H9 (cell line): ENCODE results near the gene RNF5. TPM values are rescaled to one million over a fixed set of nuclear protein-coding genes. Genes with fewer than 3 reads are reported as not detected.

Experiments used
- DNase-seq: peaks from one replicate; pipeline ENCODE4 v3.0.0-alpha.2; 2017
- H2AFZ ChIP-seq: one replicate; pipeline ENCODE4 v1.6.1; 2013; ENCODE audit warnings: mild to moderate bottlenecking, low read length, control low read depth, moderate library complexity
- H2AK5ac ChIP-seq: 2 replicates; pipeline ENCODE4 v1.6.1; 2013; ENCODE audit warnings: low read length, control low read depth, mixed read lengths; ENCODE audit not compliant: insufficient read length
- H2BK120ac ChIP-seq: one replicate; pipeline ENCODE4 v1.6.1; 2013; ENCODE audit warnings: low read depth, mild to moderate bottlenecking, low read length, control low read depth, inconsistent platforms; ENCODE audit not compliant: poor library complexity, severe bottlenecking
- H2BK12ac ChIP-seq: 2 replicates; pipeline ENCODE4 v1.6.1; 2013; ENCODE audit warnings: low read length, control low read depth, mixed read lengths, low read depth; ENCODE audit not compliant: insufficient read length
- H2BK15ac ChIP-seq: 2 replicates; pipeline ENCODE4 v1.6.1; 2013; ENCODE audit warnings: low read depth, low read length, control low read depth
- H2BK20ac ChIP-seq: one replicate; pipeline ENCODE4 v1.6.1; 2013; ENCODE audit warnings: low read depth, mild to moderate bottlenecking, low read length, control low read depth, inconsistent platforms; ENCODE audit not compliant: poor library complexity, severe bottlenecking
- H2BK5ac ChIP-seq: 2 replicates; pipeline ENCODE4 v1.6.1; 2013; ENCODE audit warnings: low read length, control low read depth, mixed read lengths; ENCODE audit not compliant: insufficient read length
- H3K14ac ChIP-seq: 2 replicates; pipeline ENCODE4 v1.6.1; 2013; ENCODE audit warnings: low read length, control low read depth; ENCODE audit not compliant: insufficient read depth
- H3K18ac ChIP-seq: 2 replicates; pipeline ENCODE4 v1.6.1; 2013; ENCODE audit warnings: low read depth, mild to moderate bottlenecking, mixed read lengths, low read length, control low read depth; ENCODE audit not compliant: insufficient read length
- H3K23ac ChIP-seq: 2 replicates; pipeline ENCODE4 v1.6.1; 2013; ENCODE audit warnings: low read length, control low read depth, mixed read lengths, low read depth; ENCODE audit not compliant: insufficient read length
- H3K23me2 ChIP-seq: 2 replicates; pipeline ENCODE4 v1.6.1; 2013; ENCODE audit warnings: low read depth, mild to moderate bottlenecking, mixed read lengths, low read length, control low read depth; ENCODE audit not compliant: insufficient read length, poor library complexity, severe bottlenecking
- H3K27ac ChIP-seq: 2 replicates; pipeline ENCODE4 v1.5.1; 2013; ENCODE audit warnings: low read length, control low read depth, mixed read lengths, low read depth; ENCODE audit not compliant: insufficient read length
- H3K27me3 ChIP-seq: 2 replicates; pipeline ENCODE4 v1.6.1; 2013; ENCODE audit warnings: low read length, control low read depth, inconsistent platforms; ENCODE audit not compliant: insufficient read depth
- H3K4ac ChIP-seq: 2 replicates; pipeline ENCODE4 v1.6.1; 2013; ENCODE audit warnings: low read depth, mild to moderate bottlenecking, control low read depth, inconsistent platforms, low read length, moderate library complexity
- H3K4me1 ChIP-seq: 2 replicates; pipeline ENCODE4 v1.6.1; 2013; ENCODE audit warnings: low read length, control low read depth, inconsistent platforms; ENCODE audit not compliant: insufficient read depth
- H3K4me2 ChIP-seq: 2 replicates; pipeline ENCODE4 v1.6.1; 2013; ENCODE audit warnings: low read length, control low read depth, mixed read lengths; ENCODE audit not compliant: insufficient read length, insufficient read depth
- H3K56ac ChIP-seq: 2 replicates; pipeline ENCODE4 v1.6.1; 2013; ENCODE audit warnings: low read depth, mild to moderate bottlenecking, mixed read lengths, low read length, control low read depth; ENCODE audit not compliant: insufficient read length
- H3K79me1 ChIP-seq: 2 replicates; pipeline ENCODE4 v1.6.1; 2013; ENCODE audit warnings: low read depth, mild to moderate bottlenecking, moderate library complexity, low read length, control low read depth, inconsistent platforms; ENCODE audit not compliant: insufficient read depth, poor library complexity, severe bottlenecking
- H3K79me2 ChIP-seq: 2 replicates; pipeline ENCODE4 v1.6.1; 2013; ENCODE audit warnings: low read length, control low read depth, inconsistent platforms; ENCODE audit not compliant: insufficient read depth
- H3K9ac ChIP-seq: 2 replicates; pipeline ENCODE4 v1.6.1; 2013; ENCODE audit warnings: low read length, control low read depth, mixed read lengths; ENCODE audit not compliant: insufficient read length; ENCODE audit errors: extremely low read depth
- H3K9me3 ChIP-seq: one replicate; pipeline ENCODE4 v1.6.1; 2013; ENCODE audit warnings: low read depth, low read length, inconsistent platforms; ENCODE audit not compliant: control insufficient read depth
- H3T11ph ChIP-seq: one replicate; pipeline ENCODE4 v1.6.1; 2013; ENCODE audit warnings: mild to moderate bottlenecking, low read length, control low read depth, inconsistent platforms
- H4K20me1 ChIP-seq: one replicate; pipeline ENCODE4 v1.6.1; 2013; ENCODE audit not compliant: control insufficient read depth, insufficient read length, insufficient read depth
- H4K5ac ChIP-seq: 2 replicates; pipeline ENCODE4 v1.6.1; 2013; ENCODE audit warnings: low read depth, mild to moderate bottlenecking, mixed read lengths, low read length, control low read depth; ENCODE audit not compliant: insufficient read length
- H4K8ac ChIP-seq: replicated peaks from 2 replicates; pipeline ENCODE4 v1.6.1; 2013; ENCODE audit warnings: low read length, control low read depth, mixed read lengths, low read depth; ENCODE audit not compliant: insufficient read length
- H4K91ac ChIP-seq: 2 replicates; pipeline ENCODE4 v1.6.1; 2013; ENCODE audit warnings: low read depth, mild to moderate bottlenecking, moderate library complexity, mixed read lengths, low read length, control low read depth; ENCODE audit not compliant: insufficient read length
- H3K27ac Mint-ChIP-seq, 3 experiments: 2 replicates in 2 of 3; 3 replicates in 1 of 3; pipeline ENCODE4 v1.8.0; 2020 to 2021; ENCODE audit warnings: mixed read lengths in 3 of 3, mild to moderate bottlenecking in 1 of 3, moderate library complexity in 1 of 3
- H3K27me3 Mint-ChIP-seq: 2 replicates; pipeline ENCODE4 v1.8.0; 2021; ENCODE audit warnings: low read depth, mild to moderate bottlenecking, moderate library complexity, mixed read lengths
- H3K36me3 Mint-ChIP-seq, 3 experiments: 2 replicates in 2 of 3; 3 replicates in 1 of 3; pipeline ENCODE4 v1.8.0; 2020 to 2021; ENCODE audit warnings: low read depth in 3 of 3, mixed read lengths in 3 of 3; ENCODE audit not compliant: insufficient read depth in 1 of 3
- H3K4me1 Mint-ChIP-seq, 2 experiments: 2 replicates each; pipeline ENCODE4 v1.8.0; 2020; ENCODE audit warnings: mixed read lengths in 2 of 2
- H3K4me3 Mint-ChIP-seq, 2 experiments: 2 replicates in 1 of 2; 3 replicates in 1 of 2; pipeline ENCODE4 v1.8.0; 2020 to 2021; ENCODE audit warnings: mild to moderate bottlenecking in 2 of 2, mixed read lengths in 2 of 2, moderate library complexity in 1 of 2
- H3K9me3 Mint-ChIP-seq, 2 experiments: 2 replicates in 1 of 2; 3 replicates in 1 of 2; pipeline ENCODE4 v1.8.0; 2020; ENCODE audit warnings: mild to moderate bottlenecking in 2 of 2, mixed read lengths in 2 of 2, moderate library complexity in 1 of 2
- WGBS: extraction: QIAGEN DNeasy Blood & Tissue Kit; methylation state at CpG from one replicate; pipeline ENCODE4 v1.1.7; 2013; ENCODE audit warnings: missing lambda C conversion rate, low lambda C conversion rate, mixed read lengths; ENCODE audit not compliant: insufficient read length; ENCODE audit errors: extremely low coverage; 5-methylcytosine and 5-hydroxymethylcytosine counted together
- total RNA-seq: library from RNA; stranded (reverse); gene quantifications from 2 replicates; pipeline ENCODE4 v1.2.1, GENCODE V29; 2021
- TF ChIP-seq, protein P1 (sequence below): fragments of 200-600 bp; sonication (generic); conservative IDR thresholded peaks from 3 replicates; pipeline ENCODE4 v1.8.0; 2021; ENCODE audit warnings: antibody characterized with exemption, mild to moderate bottlenecking

RNF5 gene
- total RNA-seq, 1 experiment from 2014 or later, result 116 TPM

DNA sequence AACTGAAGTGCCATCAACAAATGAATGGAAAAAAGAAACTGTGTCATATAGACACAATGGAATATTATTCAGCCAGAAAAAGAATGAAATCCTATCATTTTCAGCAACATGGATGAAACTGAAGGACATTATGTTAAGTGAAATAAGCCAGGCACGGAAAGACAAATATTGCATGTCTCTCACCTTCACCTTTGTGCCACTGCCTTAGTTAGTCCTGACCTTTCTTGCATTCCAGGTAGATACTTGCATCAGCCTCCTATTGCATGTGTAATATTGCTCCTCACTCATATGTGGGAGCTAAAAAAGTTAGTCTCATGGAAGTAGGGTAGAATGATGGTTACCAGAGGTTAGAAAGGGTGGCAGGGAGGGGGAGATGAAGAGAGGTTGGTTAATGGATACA is 30.8 kb downstream of the RNF5 start:
- H3K27ac ChIP-seq, result no peak overlapping the region
- no CpG with 5 or more reads among the region's 1 CpG for WGBS

More for the DNA sequence above, 30.8 kb downstream of the RNF5 start:
- H2BK120ac ChIP-seq, result no peak overlapping the region
- no peak overlapping the region for H2BK12ac ChIP-seq
- H2AFZ ChIP-seq, result no peak overlapping the region
- Mint-ChIP-seq H3K36me3 (no peaks in the 10 kb centered on the region), H3K4me3 (no peak overlapping the region), H3K9me3 (peaks cover 0 to 3% of the 10 kb centered on the region in 2 experiments; a peak in 2 of 5 replicates), H3K27me3 (peaks cover 10% of the 10 kb centered on the region), H3K27ac (no peak overlapping the region), H3K4me1 (no peaks in the 10 kb centered on the region)
- no peak overlapping the region for H3K23ac ChIP-seq
- H3K23me2 ChIP-seq, result no peaks in the 10 kb centered on the region
- H4K8ac ChIP-seq, result no peak overlapping the region
- TF ChIP-seq, protein P1, sequence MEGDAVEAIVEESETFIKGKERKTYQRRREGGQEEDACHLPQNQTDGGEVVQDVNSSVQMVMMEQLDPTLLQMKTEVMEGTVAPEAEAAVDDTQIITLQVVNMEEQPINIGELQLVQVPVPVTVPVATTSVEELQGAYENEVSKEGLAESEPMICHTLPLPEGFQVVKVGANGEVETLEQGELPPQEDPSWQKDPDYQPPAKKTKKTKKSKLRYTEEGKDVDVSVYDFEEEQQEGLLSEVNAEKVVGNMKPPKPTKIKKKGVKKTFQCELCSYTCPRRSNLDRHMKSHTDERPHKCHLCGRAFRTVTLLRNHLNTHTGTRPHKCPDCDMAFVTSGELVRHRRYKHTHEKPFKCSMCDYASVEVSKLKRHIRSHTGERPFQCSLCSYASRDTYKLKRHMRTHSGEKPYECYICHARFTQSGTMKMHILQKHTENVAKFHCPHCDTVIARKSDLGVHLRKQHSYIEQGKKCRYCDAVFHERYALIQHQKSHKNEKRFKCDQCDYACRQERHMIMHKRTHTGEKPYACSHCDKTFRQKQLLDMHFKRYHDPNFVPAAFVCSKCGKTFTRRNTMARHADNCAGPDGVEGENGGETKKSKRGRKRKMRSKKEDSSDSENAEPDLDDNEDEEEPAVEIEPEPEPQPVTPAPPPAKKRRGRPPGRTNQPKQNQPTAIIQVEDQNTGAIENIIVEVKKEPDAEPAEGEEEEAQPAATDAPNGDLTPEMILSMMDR, result no peak
- no peaks in the 10 kb centered on the region for H4K20me1 ChIP-seq
- no peak for DNase-seq
- no peak overlapping the region for H2BK20ac ChIP-seq
- H3K56ac ChIP-seq, result no peak overlapping the region
- H3K9ac ChIP-seq, result no peak overlapping the region
- H2BK5ac ChIP-seq, result no peak overlapping the region
- no peak overlapping the region for H4K91ac ChIP-seq
- H3K18ac ChIP-seq, result no peak overlapping the region
- no peak overlapping the region for H2AK5ac ChIP-seq
- no peak overlapping the region for H4K5ac ChIP-seq
- no peaks in the 10 kb centered on the region for H3K9me3 ChIP-seq
- H3K14ac ChIP-seq, result no peak overlapping the region
- no peaks in the 10 kb centered on the region for H3K79me2 ChIP-seq
- H3K27me3 ChIP-seq, result no peaks in the 10 kb centered on the region
- no peak overlapping the region for H3K4me2 ChIP-seq
- H2BK15ac ChIP-seq, result no peak overlapping the region
- H3K79me1 ChIP-seq, result no peaks in the 10 kb centered on the region
- H3K4me1 ChIP-seq, result no peaks in the 10 kb centered on the region
- H3K4ac ChIP-seq, result no peak overlapping the region
- H3T11ph ChIP-seq, result no peak overlapping the region
